Tibial nerve (tissue), 4 donors: ENCODE data around the gene PRPF19. TPM values are rescaled to one million over a fixed set of nuclear protein-coding genes. Genes with fewer than 3 reads are reported as not detected.

Experiments used
- DNase-seq, 2 donors: peaks; one replicate each; pipeline ENCODE4 v3.0.0-alpha.2; 2019; ENCODE audit warnings: low spot score in 2 of 2
- H3K27ac ChIP-seq, 4 donors: fragments of 200-600 bp; sonication (generic) in 3 of 4; one replicate each; pipeline ENCODE4 v1.5.1; 2017 to 2019; ENCODE audit warnings: mild to moderate bottlenecking in 1 of 4
- H3K27me3 ChIP-seq, 2 donors: fragments of 200-600 bp; sonication (generic) in 1 of 2; one replicate each; pipeline versions ENCODE4 v1.5.1 to v1.6.0; 2017 to 2019
- H3K36me3 ChIP-seq, 3 donors: fragments of 200-600 bp; sonication (generic); one replicate each; pipeline ENCODE4 v1.5.1; 2018 to 2019
- H3K4me1 ChIP-seq, 4 donors: fragments of 200-600 bp; sonication (generic) in 3 of 4; one replicate each; pipeline ENCODE4 v1.5.1; 2017 to 2019
- H3K4me3 ChIP-seq, 4 donors: fragments of 200-600 bp; sonication (generic) in 3 of 4; one replicate each; pipeline ENCODE4 v1.5.1; 2017 to 2019; ENCODE audit warnings: mild to moderate bottlenecking in 1 of 4, moderate library complexity in 1 of 4
- H3K9me3 ChIP-seq, 4 donors: fragments of 200-600 bp; sonication (generic) in 3 of 4; one replicate each; pipeline ENCODE4 v1.5.1; 2017 to 2019
- CTCF ChIP-seq, 5 experiments: fragments of 200-600 bp in 3 of 5; fragments of 450-650 bp in 2 of 5; sonication (generic) in 3 of 5; IDR thresholded peaks; one replicate each; pipeline ENCODE4 v1.5.1; 2016 to 2019; ENCODE audit warnings: antibody characterized with exemption in 5 of 5, mild to moderate bottlenecking in 3 of 5, moderate library complexity in 2 of 5
- EP300 ChIP-seq, 2 donors: sonication (generic); formaldehyde crosslinking; IDR thresholded peaks; one replicate each; pipeline ENCODE4 v1.6.1; 2017; ENCODE audit warnings: antibody characterized with exemption in 2 of 2, mild to moderate bottlenecking in 1 of 2
- POLR2A ChIP-seq, 2 donors: fragments of 450-650 bp; IDR thresholded peaks; one replicate each; pipeline ENCODE4 v1.6.1; 2017; ENCODE audit warnings: antibody characterized with exemption in 2 of 2, mild to moderate bottlenecking in 2 of 2, moderate library complexity in 2 of 2
- WGBS, 2 donors: methylation state at CpG; one replicate each; pipeline ENCODE4 v1.1.5; 2018; 5-methylcytosine and 5-hydroxymethylcytosine counted together
- total RNA-seq, 4 donors: library from RNA; depleted of rRNA; stranded (reverse); fragments of >200 nt; gene quantifications; one replicate each; pipeline ENCODE4 v1.1.0, GENCODE V29; 2016

Gene PRPF19
- total RNA-seq, 4 donors from 2014 or later, result 49.6 to 92.0 (median 55.5) TPM

- Histone ChIP-seq H3K4me1 (peaks cover 0 to 68% (median 39%) of the 10 kb centered on the region in 4 donors), H3K27me3 (peaks cover 0 to 11% of the 10 kb centered on the region in 2 donors), H3K36me3 (peaks cover 0 to 51% (median 29%) of the 10 kb centered on the region in 3 donors), H3K27ac (no peak overlapping the region), H3K4me3 (no peak overlapping the region), H3K9me3 (no peaks in the 10 kb centered on the region)
- TF ChIP-seq CTCF (IDR thresholded peaks at IDR 0.05) (no peak), POLR2A (IDR thresholded peaks at IDR 0.05) (no peak), EP300 (IDR thresholded peaks at IDR 0.05) (no peak)
- DNase-seq, result no peak
- WGBS, 2 donors, result 91 to 93% methylated on average over 11 of the region's 11 CpGs
Measured at GRCh38 chr11:60921259-60921658, 14.9 kb upstream of the PRPF19 start.

- no peak for DNase-seq
- 55 to 62% methylated on average over 2 of the region's 2 CpGs for WGBS, 2 donors
- H3K36me3 ChIP-seq, result peaks cover 0 to 51% (median 29%) of the 10 kb centered on the region in 3 donors
- H3K27ac ChIP-seq, result no peak overlapping the region
- peaks cover 0 to 69% (median 41%) of the 10 kb centered on the region in 4 donors for H3K4me1 ChIP-seq
- H3K27me3 ChIP-seq, result peaks cover 0 to 6% of the 10 kb centered on the region in 2 donors
- no peak overlapping the region for H3K4me3 ChIP-seq
- H3K9me3 ChIP-seq, result no peaks in the 10 kb centered on the region
- TF ChIP-seq POLR2A (IDR thresholded peaks at IDR 0.05) (no peak), EP300 (IDR thresholded peaks at IDR 0.05) (no peak), CTCF (IDR thresholded peaks at IDR 0.05) (no peak)
Measured at GRCh38 chr11:60919956-60920355, 13.6 kb upstream of the PRPF19 start.

- TF ChIP-seq CTCF (IDR thresholded peaks at IDR 0.05) (no peak), EP300 (IDR thresholded peaks at IDR 0.05) (no peak), POLR2A (IDR thresholded peaks at IDR 0.05) (no peak)
- H3K27me3 ChIP-seq, result no peaks in the 10 kb centered on the region
- no peak overlapping the region for H3K4me3 ChIP-seq
- H3K9me3 ChIP-seq, result no peaks in the 10 kb centered on the region
- H3K4me1 ChIP-seq, result peaks cover 0 to 64% (median 37%) of the 10 kb centered on the region in 4 donors
- H3K36me3 ChIP-seq, result peaks cover 0 to 51% (median 29%) of the 10 kb centered on the region in 3 donors
- no peak for DNase-seq
- 81 to 96% methylated on average over 1 of the region's 1 CpG for WGBS, 2 donors
- H3K27ac ChIP-seq, result no peak overlapping the region
Measured at GRCh38 chr11:60919320-60919719, 12.9 kb upstream of the PRPF19 start.

GRCh38 chr11:60918939-60919265, 12.5 kb upstream of the PRPF19 start:
- H3K9me3 ChIP-seq, result no peaks in the 10 kb centered on the region
- H3K36me3 ChIP-seq, result peaks cover 0 to 51% (median 29%) of the 10 kb centered on the region in 3 donors
- H3K4me1 ChIP-seq, result peaks cover 0 to 60% (median 33%) of the 10 kb centered on the region in 4 donors
- no peaks in the 10 kb centered on the region for H3K27me3 ChIP-seq
- TF ChIP-seq POLR2A (IDR thresholded peaks at IDR 0.05) (no peak), CTCF (IDR thresholded peaks at IDR 0.05) (no peak), EP300 (IDR thresholded peaks at IDR 0.05) (no peak)
- no peak overlapping the region for H3K27ac ChIP-seq
- no peak overlapping the region for H3K4me3 ChIP-seq
- WGBS, 2 donors, result 38 to 45% methylated on average over 2 of the region's 2 CpGs
- DNase-seq, result no peak

GRCh38 chr11:60918251-60918938, 12.0 kb upstream of the PRPF19 start:
- Histone ChIP-seq H3K4me3 (no peak overlapping the region), H3K4me1 (peaks cover 0 to 59% (median 30%) of the 10 kb centered on the region in 4 donors), H3K27me3 (no peaks in the 10 kb centered on the region), H3K27ac (no peak overlapping the region), H3K9me3 (no peaks in the 10 kb centered on the region), H3K36me3 (peaks cover 0 to 46% (median 29%) of the 10 kb centered on the region in 3 donors)
- 84 to 87% methylated on average over 4 of the region's 4 CpGs for WGBS, 2 donors
- TF ChIP-seq CTCF (IDR thresholded peaks at IDR 0.05), result no peak
- TF ChIP-seq EP300 (IDR thresholded peaks at IDR 0.05), result no peak
- TF ChIP-seq POLR2A (IDR thresholded peaks at IDR 0.05), result no peak
- DNase-seq, result no peak
